ENCODE results near the gene VPS11. TPM values are rescaled to one million over a fixed set of nuclear protein-coding genes. Genes with fewer than 3 reads are reported as not detected.

The VPS11 gene
- total RNA-seq, 1 experiment from 2014 or later: 47.8 TPM

DNA sequence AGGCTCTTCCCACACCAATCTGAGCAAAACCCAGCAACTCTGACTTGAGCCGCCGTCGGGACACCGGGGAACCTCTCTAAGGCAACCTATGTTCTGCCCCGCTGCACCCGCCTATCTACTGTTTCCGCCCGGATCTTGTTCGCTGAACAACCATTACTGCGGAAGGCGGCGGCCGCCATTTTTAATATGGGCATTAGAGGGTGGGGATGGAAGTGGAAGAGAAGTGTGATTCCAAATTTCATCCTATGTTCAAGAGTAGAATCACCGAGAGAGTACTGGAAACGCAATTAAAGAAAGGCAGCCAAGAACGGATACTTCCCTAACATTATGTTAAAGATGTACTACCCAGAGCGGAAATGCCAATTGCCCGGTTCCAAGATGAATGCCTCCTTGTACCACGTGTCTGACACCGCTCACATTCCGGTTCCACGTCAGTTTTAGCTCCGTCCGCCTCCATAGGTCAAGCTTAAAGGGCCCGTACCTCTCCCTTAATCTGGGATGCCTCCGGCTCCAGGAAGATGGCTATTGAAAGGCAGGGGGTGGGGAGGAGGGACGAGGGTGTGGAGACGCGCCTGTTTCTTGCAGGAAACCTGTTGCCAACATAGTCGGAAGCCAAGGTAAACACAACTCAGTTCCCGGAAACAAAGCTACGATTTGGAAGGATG, 34.3 kb downstream of the VPS11 start, which contains the start of gene DPAGT1:
TSS of gene DPAGT1 (minus strand) at position 95 of the 665 bp plus-strand sequence. CDS start 198 bp downstream, outside the sequence.
- DNase-seq (ENCODE audit: low spot score): peak; percentile 99

DNA sequence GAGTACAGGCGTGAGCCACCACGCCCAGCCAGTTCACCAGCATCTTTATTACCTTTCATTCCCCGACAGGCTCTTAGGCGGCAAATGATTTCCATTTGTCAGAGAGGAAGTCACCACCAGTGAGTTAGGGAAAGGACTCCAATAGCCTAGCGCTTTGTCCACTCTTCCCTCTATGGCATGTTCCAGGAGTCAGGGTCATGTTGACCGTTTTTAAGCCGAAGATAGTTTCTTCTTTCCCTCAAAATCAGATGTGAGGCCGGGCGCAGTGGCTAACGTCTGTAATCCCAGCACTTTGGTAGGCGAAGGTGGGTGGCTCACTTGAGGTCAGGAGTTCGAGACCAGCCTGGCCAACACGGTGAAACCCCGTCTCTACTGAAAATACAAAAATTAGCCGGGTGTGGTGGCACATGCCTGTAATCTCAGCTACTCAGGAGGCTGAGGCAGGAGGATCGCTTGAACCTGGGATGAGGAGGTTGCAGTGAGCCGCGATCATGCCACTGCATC, 35.6 kb downstream of the VPS11 start:
- peak; percentile 30 for DNase-seq (ENCODE audit: low spot score)

GRCh38 chr11:119103793-119104192, 36.2 kb downstream of the VPS11 start:
- DNase-seq (ENCODE audit: low spot score): no peak

DNA sequence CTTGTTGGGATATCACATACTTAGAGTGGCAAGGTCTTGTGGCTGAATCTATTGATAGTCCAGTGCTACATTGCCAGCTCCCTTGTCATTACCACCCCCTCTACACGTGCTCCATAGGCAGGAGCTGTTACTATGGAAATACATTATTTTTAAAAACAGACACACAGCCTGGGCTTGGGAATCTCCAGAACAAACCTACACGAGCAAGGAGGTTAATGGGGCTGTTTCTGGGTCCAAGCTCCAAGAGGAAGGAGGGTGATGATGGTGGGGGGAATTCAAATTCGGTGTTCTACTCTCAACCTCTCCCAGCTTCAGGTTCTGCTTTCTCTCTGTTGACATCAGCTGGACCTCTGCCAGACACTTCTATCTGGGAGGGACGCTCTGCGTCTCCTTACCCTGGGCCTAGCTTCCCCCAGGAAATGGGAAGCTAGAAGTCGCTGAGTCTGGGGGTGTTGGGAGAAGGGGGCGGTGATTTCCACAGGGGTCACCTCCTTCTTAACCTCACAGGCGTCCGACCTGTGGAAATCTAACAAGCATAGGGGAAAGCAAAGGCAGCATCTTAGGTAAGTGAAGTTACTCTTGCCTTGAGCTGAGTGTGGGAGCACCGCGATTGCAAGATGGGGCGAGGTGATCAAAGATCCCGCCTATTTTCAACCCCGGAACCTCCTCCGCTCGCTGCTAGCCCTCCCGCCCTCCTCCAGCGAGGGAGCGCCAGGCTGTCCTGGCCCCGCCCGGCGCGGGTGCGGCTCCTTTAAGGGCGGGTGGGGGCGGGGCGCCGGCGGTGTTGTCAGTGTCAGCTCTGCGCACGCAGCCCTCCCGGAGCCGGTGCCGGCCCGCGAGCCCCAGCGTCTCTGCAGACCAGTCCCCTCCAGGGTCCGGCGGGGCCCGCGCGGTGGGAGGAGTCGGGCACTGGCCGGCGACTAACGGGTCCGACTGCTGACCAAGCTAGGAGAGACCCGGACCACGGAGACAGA, 39.2 kb downstream of the VPS11 start, which contains the start of gene C2CD2L:
TSS of gene C2CD2L (plus strand) at position 781 of the 974 bp plus-strand sequence. CDS start 398 bp downstream, outside the sequence.
- peak; percentile 96 for DNase-seq (ENCODE audit: low spot score)

GRCh38 chr11:119107538-119108145, 40.0 kb downstream of the VPS11 start:
- DNase-seq (ENCODE audit: low spot score): no peak

- peak; percentile 81 for DNase-seq (ENCODE audit: low spot score)
These were observed 40.7 kb downstream of the VPS11 start for GRCh38 chr11:119108146-119108856.

- DNase-seq (ENCODE audit: low spot score): no peak
These were observed 41.2 kb downstream of the VPS11 start for GRCh38 chr11:119108857-119109221.

GRCh38 chr11:119109843-119110242, 42.2 kb downstream of the VPS11 start:
- no peak for DNase-seq (ENCODE audit: low spot score)

GRCh38 chr11:119110439-119110838, 42.8 kb downstream of the VPS11 start:
- no peak for DNase-seq (ENCODE audit: low spot score)

DNA sequence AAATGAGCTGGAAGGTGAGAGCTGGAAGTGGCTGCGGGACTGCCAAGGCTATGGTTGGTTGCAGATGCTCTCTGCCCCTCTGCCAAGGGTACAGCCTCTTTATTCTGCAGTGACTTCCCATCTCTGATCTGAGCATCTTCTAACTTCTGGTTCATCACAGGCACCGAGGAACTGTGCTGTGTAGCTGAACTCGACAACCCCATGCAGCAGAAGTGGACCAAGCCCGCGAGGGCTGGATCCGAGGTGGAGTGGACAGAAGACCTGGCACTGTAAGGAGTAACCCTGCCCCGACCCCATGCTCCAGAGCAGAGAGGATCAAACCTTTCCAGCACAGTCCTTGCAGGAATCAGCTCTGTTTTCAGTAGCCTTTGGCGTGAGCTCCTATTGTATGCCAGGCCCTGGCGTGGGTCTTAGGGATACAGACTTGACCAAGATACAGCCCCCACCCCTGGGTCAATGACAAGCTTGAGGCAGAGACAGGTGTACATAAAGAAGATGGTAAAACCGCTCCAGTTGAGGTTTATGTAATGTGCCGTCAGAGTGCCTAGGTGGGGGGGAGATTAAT, 43.8 kb downstream of the VPS11 start:
- DNase-seq (ENCODE audit: low spot score): no peak

- DNase-seq (ENCODE audit: low spot score): no peak
These were observed 44.8 kb downstream of the VPS11 start for GRCh38 chr11:119112314-119113020.

DNA sequence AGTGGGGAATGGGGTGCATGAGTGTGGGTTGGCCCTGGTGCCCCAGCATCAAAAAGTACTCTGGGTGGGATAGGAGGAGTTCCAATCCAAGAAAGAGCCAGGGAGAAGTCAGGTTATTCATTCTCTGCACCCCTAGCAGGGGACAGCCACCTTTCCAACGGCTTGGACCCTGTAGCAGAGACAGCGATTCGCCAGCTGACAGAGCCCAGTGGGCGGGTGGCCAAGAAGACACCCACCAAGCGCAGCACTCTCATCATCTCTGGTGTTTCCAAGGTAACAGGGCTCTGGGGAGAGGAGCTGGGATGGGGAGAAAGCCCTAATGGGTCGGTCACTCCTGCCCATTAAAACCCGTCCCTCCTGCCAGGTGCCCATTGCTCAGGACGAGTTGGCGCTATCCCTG, 46.1 kb downstream of the VPS11 start:
- no peak for DNase-seq (ENCODE audit: low spot score)

DNA sequence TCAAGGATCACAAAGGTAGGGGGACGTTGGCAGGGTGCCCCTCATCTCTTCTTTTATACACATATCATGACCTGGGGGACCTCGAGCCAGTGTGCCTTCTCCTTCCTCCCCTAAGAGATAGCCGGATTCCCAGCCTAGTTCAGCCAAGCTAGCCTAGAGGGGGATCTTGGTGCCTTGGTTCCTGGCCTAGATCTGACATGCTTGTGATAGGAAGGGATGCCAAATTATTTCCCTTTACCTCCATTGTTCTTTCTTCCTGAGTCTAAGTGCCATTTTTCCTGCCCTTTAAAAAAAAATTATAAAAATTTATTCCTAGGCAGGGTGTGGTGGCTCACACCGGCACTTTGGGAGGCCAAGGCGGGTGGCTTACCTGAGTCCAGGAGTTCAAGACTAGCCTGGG, 46.7 kb downstream of the VPS11 start:
- DNase-seq (ENCODE audit: low spot score): no peak

DNA sequence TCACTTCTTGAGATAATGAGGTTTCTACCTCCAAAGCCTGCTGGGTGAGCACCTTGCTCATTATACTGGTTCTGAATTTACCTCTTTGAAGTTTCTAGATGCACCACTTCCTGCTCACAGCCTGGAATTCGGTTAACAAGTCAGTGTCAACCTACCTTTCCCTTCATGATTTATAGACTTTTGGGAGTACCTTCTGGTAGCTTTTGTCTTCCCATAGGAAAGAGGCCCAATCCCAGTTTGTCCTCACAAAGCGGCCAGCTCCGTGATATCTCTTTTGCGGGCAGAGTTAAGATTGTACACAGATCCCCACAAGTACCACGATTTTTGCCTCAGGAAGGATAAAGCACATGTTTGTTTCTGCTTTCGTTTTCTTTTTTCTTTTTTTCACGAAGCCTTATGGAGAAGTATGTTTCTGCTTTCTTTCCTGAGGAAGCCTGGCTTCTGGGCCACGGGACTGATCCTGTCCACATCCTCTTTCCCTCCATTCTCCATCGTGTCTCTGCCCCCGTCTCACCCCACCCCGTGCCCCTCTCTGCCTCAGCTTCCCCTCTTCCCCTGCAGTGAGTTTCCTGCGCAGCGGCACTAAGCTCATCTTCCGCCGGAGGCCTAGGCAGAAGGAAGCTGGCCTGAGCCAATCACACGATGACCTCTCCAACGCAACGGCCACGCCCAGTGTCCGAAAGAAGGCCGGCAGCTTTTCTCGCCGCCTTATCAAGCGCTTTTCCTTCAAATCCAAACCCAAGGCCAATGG, 48.0 kb downstream of the VPS11 start:
- DNase-seq (ENCODE audit: low spot score): no peak

- no peak for DNase-seq (ENCODE audit: low spot score)
These were observed 48.6 kb downstream of the VPS11 start for GRCh38 chr11:119116235-119116594.

DNA sequence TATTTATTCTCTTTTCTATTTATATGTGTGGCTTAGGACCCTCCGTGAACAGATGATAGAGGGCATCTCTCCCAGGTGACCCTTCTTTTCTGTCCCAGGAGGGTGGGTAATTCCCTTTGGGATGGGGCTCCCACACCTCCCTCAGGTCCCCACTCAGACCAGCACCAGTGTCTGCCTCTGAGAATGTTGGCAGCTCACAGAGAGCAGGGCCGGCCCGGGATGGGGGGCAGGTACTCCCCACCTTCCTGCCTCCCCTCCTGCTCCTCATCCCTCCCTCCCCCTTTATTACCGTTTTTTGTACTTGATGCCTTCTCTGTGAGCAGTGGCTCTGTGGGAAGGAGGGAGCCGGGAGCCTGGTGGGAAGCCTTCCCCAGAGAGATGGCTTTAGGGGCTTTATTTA, 49.0 kb downstream of the VPS11 start:
- no peak for DNase-seq (ENCODE audit: low spot score)

DNA sequence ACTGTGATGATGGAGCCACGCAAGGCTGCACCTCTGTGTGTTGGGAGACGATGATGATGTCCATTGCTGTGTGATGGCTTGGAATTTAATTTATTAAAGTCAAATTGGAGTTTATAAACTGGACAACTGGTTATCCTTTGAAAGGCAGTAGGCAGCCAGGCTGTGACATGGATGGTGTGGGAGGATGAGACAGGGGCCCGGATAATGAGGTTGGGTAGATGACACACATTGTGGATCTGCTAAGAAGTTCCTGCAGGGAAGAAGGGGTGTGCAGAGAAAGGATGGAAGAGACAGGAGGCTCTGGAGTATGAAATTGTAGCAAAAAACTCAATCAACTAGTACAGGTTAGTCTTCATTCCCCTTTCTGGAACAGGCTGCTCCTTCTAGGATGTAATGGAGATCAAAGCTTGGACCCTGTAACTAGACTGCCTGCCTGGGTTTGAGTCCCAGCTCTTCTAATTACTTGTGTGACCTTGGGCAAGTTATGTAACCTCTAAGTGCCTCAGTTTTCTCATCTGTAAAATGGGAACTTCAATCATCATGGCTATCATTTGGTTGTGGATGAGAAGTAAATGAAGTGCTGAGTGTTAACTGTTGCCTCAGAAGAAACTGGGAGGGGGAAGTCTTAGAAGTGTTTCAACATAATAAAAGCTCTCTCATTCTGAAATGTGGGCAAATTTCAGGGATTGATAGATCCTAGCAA, 49.5 kb downstream of the VPS11 start:
- no peak for DNase-seq (ENCODE audit: low spot score)

GRCh38 chr11:119118227-119118626, 50.6 kb downstream of the VPS11 start:
- no peak for DNase-seq (ENCODE audit: low spot score)

- DNase-seq (ENCODE audit: low spot score): no peak
These were observed 51.3 kb downstream of the VPS11 start for GRCh38 chr11:119118946-119119345.
